ENCODE measurements around the gene TXNRD1. TPM values are rescaled to one million over a fixed set of nuclear protein-coding genes. Genes with fewer than 3 reads are reported as not detected.

The TXNRD1 gene
- total RNA-seq, 1 experiment from 2014 or later, result 327 TPM

DNA sequence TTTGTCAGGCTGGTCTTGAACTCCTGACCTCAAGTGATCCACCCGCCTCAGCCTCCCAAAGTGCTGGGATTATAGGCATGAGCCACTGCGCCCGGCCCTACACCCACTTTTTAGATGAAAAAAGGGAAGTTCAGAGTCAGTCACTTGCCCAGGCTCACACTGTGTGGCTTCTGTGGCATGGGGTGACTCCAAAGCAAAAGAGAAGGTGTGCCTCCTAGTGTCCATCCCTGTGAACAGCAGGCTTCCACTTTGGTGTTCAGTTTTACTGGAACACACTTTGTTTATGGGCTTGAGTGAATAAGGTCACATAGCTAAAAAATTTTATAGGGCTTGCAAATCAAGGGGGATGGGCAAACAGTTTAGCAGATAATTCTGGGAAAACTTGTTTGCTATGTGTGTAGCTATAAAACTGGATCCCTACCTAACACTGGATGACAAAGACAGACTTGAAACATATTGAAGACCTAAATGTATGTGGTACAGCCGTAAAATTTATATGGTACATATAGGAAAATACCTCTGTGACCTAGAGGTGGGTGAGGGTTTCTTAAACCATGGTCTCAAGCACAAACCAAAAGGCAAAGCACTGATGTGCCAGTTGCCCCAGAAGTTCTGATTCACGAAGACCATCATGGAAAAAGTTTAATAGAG lies 142.9 kb downstream of the TXNRD1 start:
- ChIA-PET POLR2A (interaction anchor here (0.7 to 1.5 kb wide), 2 partner anchors 138 to 157 kb away, joined by 4 to 5 read pairs; no protein-coding TSS in a partner anchor), RAD21 (ENCODE audit: low non-redundant PET in 1 of 2, low total read pairs in 2 of 2, uncharacterized antibody in 2 of 2, unreplicated experiment in 2 of 2) (interaction anchor here in 1 of 2 experiments (0.6 kb wide), 1 partner anchor 158 kb away, joined by 4 read pairs; no protein-coding TSS in a partner anchor), CTCF (interaction anchor here (0.7 to 1.2 kb wide), 3 partner anchors 10 to 695 kb away, joined by 3 to 4 read pairs (median 4); no protein-coding TSS in a partner anchor)
- no peaks in the 10 kb centered on the region for H3K79me2 ChIP-seq (ENCODE audit: insufficient read depth, low read length)
- BruUV-seq (replicated peaks), result no TSS peak
- H2AFZ ChIP-seq (ENCODE audit: low read depth, low read length, poor library complexity, severe bottlenecking), result no peak overlapping the region
- H3K4me2 ChIP-seq (ENCODE audit: low read length), result no peak overlapping the region
- TF ChIP-seq, protein P1, sequence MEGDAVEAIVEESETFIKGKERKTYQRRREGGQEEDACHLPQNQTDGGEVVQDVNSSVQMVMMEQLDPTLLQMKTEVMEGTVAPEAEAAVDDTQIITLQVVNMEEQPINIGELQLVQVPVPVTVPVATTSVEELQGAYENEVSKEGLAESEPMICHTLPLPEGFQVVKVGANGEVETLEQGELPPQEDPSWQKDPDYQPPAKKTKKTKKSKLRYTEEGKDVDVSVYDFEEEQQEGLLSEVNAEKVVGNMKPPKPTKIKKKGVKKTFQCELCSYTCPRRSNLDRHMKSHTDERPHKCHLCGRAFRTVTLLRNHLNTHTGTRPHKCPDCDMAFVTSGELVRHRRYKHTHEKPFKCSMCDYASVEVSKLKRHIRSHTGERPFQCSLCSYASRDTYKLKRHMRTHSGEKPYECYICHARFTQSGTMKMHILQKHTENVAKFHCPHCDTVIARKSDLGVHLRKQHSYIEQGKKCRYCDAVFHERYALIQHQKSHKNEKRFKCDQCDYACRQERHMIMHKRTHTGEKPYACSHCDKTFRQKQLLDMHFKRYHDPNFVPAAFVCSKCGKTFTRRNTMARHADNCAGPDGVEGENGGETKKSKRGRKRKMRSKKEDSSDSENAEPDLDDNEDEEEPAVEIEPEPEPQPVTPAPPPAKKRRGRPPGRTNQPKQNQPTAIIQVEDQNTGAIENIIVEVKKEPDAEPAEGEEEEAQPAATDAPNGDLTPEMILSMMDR (IDR thresholded peaks at IDR 0.05 in 2 of 3, conservative IDR thresholded peaks at IDR 0.05 in 1 of 3; ENCODE audit: borderline replicate concordance in 1 of 3, insufficient read depth in 1 of 3, low read depth in 2 of 3, low read length in 2 of 3), result peak; percentile 78 to 93 (median 79)
- TF ChIP-seq RAD21 (IDR thresholded peaks at IDR 0.05; ENCODE audit: low read depth), result peak; percentile 87
- TF ChIP-seq CBX3 (IDR thresholded peaks at IDR 0.05; ENCODE audit: low read depth), result peak; percentile 53; the same call in 1 of the 2 replicates
- TF ChIP-seq, protein P2, sequence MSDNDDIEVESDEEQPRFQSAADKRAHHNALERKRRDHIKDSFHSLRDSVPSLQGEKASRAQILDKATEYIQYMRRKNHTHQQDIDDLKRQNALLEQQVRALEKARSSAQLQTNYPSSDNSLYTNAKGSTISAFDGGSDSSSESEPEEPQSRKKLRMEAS (IDR thresholded peaks at IDR 0.05), result no peak
- peak; percentile 24; the same call in 1 of the 2 replicates for TF ChIP-seq POLR2AphosphoS5 (IDR thresholded peaks at IDR 0.05; ENCODE audit: low read depth, low read length)
- TF ChIP-seq EZH2 (IDR thresholded peaks at IDR 0.05), result no peak
- H3K27me3 ChIP-seq (ENCODE audit: insufficient read depth, low read length), result no peaks in the 10 kb centered on the region
- H3K4me3 ChIP-seq (replicated peaks in 1 of 2; ENCODE audit: low read depth in 1 of 2, low read length in 2 of 2), result no peak overlapping the region
- H4K20me1 ChIP-seq (ENCODE audit: insufficient read depth), result no peaks in the 10 kb centered on the region
- no peak overlapping the region for H3K27ac ChIP-seq (ENCODE audit: low read depth, low read length)
- DNase-seq (ENCODE audit: low read depth, low spot score), result peak; percentile 35
- no peak overlapping the region for H3K9ac ChIP-seq (ENCODE audit: low read length)
- peak; percentile 72 for ATAC-seq
- no peaks in the 10 kb centered on the region for H3K4me1 ChIP-seq (ENCODE audit: control insufficient read depth in 1 of 2, insufficient read depth in 2 of 2, low read length in 2 of 2)
- no peaks in the 10 kb centered on the region for H3K9me3 ChIP-seq (ENCODE audit: control insufficient read depth in 1 of 2, insufficient read depth in 1 of 2, low read depth in 1 of 2, low read length in 2 of 2)
- no peaks in the 10 kb centered on the region for H3K9me2 ChIP-seq (ENCODE audit: insufficient read depth)
- intact Hi-C loops (cut with micrococcal nuclease), result loop anchor here (1.0 kb wide), 2 partner anchors 143 to 157 kb away; partner anchors contain the start of gene TXNRD1
- H3K36me3 ChIP-seq (ENCODE audit: control insufficient read depth in 1 of 2, insufficient read depth in 2 of 2, low read length in 2 of 2), result peaks cover 0 to 8% of the 10 kb centered on the region in 2 experiments; a peak in 1 of 4 replicates
